GM12891 (cell line): ENCODE results near the gene VSIG10.
"Not testable (repeated sequence)": the region's sequence is repeated elsewhere in the genome, so short reads cannot be mapped to it uniquely, and the experiment has no call there.

Experiments
- DNase-seq: peaks from one replicate; pipeline ENCODE4 v3.0.0; 2011; ENCODE audit warnings: low spot score; ENCODE audit not compliant: insufficient read length
- FAIRE-seq: peaks from 2 replicates; lab custom pipeline; 2011; peaks lifted over from hg19 to GRCh38; lab: Jason Lieb, UNC
- PAX5 ChIP-seq: IDR thresholded peaks from 2 replicates; pipeline ENCODE4 v1.6.1; 2011; ENCODE audit warnings: low read length, moderate library complexity, mild to moderate bottlenecking; ENCODE audit not compliant: insufficient read depth, severe bottlenecking
- POLR2A ChIP-seq: IDR thresholded peaks from 2 replicates; pipeline ENCODE4 v1.6.1; 2011; ENCODE audit warnings: low read depth, low read length, control low read depth
- POLR2AphosphoS5 ChIP-seq: IDR thresholded peaks from 2 replicates; pipeline ENCODE4 v1.6.1; 2011; ENCODE audit warnings: low read depth, low read length, control low read depth
- POU2F2 ChIP-seq: IDR thresholded peaks from 2 replicates; pipeline ENCODE4 v1.6.1; 2011; ENCODE audit warnings: low read depth, mild to moderate bottlenecking, control low read depth, low read length, moderate library complexity
- SPI1 ChIP-seq: IDR thresholded peaks from 2 replicates; pipeline ENCODE4 v1.6.1; 2011; ENCODE audit warnings: low read depth, low read length, control low read depth
- TAF1 ChIP-seq: IDR thresholded peaks from 2 replicates; pipeline ENCODE4 v1.6.1; 2011; ENCODE audit warnings: low read depth, low read length, control low read depth

Gene VSIG10

GRCh38 chr12:118034429-118035189 lies 69.2 kb downstream of the VSIG10 start:
- peak; percentile 16 for FAIRE-seq
- no peak for DNase-seq
- TF ChIP-seq TAF1 (no peak), POLR2A (0 out of 2 replicates have a peak, but pooled peaks have one; percentile 13), POLR2AphosphoS5 (no peak)

- FAIRE-seq (no peak), DNase-seq (no peak)
- TF ChIP-seq SPI1 (no peak), POLR2A (0 out of 2 replicates have a peak, but pooled peaks have one; percentile 12)
Observed at GRCh38 chr12:118033902-118034301, 69.9 kb downstream of the VSIG10 start.

DNA sequence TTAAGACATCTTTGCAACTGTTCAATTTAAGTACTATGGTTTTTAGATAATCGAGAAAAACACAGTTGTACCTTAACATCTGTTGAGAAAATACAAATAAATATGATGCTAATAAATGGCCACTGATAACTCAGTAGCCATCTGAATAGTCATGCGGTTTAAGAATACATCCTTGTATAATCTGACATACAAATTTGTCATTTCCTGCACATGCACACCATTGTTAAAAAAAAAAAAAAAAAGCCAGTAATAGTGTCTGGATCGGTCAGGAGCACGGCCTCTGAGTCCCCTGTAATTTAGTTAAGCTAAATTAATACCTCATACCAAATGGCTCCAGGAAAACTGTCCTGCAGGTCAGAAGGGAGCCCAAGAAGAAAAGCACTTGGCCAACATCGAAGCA lies 70.5 kb downstream of the VSIG10 start:
- TF ChIP-seq SPI1 (no peak), PAX5 (no peak), POLR2A (no peak; the same call in 1 of the 2 replicates), TAF1 (no peak), POLR2AphosphoS5 (no peak), POU2F2 (no peak)
- FAIRE-seq: no peak
- DNase-seq: no peak

GRCh38 chr12:118032188-118032587 lies 71.6 kb downstream of the VSIG10 start:
- no peak for DNase-seq
- FAIRE-seq: peak; percentile 40

GRCh38 chr12:118029166-118029565 lies 74.6 kb downstream of the VSIG10 start:
- TF ChIP-seq POLR2A (no peak), TAF1 (no peak), POLR2AphosphoS5 (no peak; the same call in 1 of the 2 replicates), POU2F2 (no peak), SPI1 (no peak), PAX5 (no peak)
- FAIRE-seq: no peak

More at GRCh38 chr12:118032188-118032587, 71.6 kb downstream of the VSIG10 start:
- TF ChIP-seq TAF1: no peak
- no peak for TF ChIP-seq PAX5
- TF ChIP-seq POU2F2: no peak
- TF ChIP-seq POLR2AphosphoS5: no peak
- no peak for TF ChIP-seq SPI1
- no peak for TF ChIP-seq POLR2A

DNA sequence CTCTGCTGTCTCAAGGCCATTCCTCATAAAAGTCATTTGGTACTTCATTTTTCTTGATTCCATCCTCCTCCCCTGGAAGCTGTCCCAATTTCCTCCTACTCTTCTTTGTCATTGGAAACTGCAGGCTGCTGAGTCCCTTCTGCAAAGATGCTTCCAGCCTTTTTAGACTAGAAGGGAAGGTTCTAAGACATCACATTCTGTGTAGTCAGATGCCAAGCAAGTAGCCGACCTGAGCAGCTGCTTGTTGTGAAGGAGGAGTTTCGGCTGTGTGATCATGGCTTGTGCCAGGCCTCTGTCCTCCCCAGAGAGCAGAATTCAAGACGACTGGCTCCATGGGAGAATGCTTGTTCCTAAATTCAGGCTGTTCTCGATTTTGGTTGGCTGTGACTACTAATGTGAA lies 78.6 kb downstream of the VSIG10 start:
- TF ChIP-seq TAF1 (no peak), POLR2A (no peak), PAX5 (no peak), SPI1 (no peak), POLR2AphosphoS5 (no peak), POU2F2 (no peak)
- DNase-seq (no peak), FAIRE-seq (no peak)

More at GRCh38 chr12:118029166-118029565, 74.6 kb downstream of the VSIG10 start:
- no peak for DNase-seq

DNA sequence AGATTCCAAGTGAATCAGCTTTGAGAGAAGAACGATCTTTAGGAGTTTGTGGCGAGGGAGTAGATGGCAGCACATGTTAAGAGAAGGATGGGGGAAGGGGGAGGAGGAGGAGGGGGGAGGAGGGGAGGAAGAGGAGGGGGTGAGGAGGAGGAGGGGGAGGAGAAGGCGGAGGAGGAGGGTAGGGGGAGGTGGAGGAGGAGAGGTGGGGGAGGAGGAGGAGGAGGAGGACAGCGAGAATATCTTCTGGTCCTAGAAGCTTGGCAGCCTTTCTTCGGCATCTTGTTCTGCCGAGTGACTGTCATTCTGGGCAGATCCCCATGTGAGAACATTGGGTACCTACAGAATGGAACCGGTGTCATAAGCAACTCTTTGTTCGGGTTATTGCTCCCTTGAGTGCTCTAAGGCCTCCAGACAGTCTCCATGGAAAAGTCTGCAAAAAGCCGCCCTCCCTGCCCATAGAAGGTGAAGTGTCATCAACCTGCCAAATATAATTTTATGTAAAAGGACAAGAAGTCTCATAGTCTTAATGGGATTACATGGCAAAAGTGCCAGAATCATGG lies 80.4 kb downstream of the VSIG10 start:
- DNase-seq: no peak
- no peak for FAIRE-seq
- TF ChIP-seq TAF1 (no peak), POLR2AphosphoS5 (no peak), PAX5 (no peak)

DNA sequence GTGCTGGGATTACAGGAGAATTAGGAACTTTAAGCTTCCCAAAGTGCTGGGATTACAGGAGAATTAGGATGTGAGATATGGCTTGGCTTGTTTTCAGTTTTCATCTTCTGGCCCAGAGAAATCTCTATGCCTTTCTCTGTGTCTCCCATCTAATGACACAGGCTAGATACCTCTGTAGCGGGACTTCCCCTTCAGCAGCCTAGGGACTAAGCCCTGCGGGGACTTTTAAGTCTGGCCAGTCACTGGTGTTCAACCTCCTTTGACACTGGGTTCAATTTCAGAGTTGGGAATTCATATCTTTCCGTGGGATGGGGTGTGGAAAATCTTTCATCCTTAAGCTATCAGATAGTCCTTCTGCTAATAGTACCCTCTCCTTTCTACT lies 81.1 kb downstream of the VSIG10 start:
- no peak for FAIRE-seq
- DNase-seq: no peak
- TF ChIP-seq TAF1: no peak
- TF ChIP-seq POLR2AphosphoS5: no peak
- no peak for TF ChIP-seq PAX5
- TF ChIP-seq POU2F2: no peak
- no peak for TF ChIP-seq POLR2A
- no peak for TF ChIP-seq SPI1

DNA sequence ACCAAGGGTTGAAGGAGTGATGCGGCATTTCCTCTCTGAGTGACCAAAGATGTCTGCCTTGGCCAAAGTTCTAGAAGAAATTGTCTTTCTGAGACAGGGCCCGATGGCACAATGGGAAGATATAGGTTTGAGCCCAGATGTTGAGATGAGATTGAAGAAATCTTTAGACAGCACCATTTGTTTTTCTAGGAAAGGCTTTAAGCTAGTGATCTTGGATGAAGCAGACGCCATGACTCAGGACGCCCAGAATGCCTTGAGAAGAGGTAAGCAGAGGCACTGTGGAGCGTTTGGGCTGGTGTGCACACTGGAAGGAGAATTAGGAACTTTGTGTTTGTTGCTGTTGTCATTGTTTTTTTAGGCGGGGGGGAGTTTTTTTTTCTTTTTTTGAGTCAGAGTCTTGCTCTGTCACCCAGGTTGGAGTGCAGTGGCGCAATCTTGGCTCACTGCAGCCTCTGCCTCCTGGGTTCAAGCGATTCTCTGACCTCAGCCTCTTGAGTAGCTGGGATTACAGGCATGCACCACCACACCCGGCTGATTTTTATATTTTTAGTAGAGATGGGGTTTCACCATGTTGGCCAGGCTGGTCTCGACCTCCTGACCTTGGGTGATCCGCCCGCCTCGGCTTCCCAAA lies 81.6 kb downstream of the VSIG10 start:
- not testable (repeated sequence) for FAIRE-seq

GRCh38 chr12:118020036-118020435 lies 83.8 kb downstream of the VSIG10 start:
- FAIRE-seq: no peak

More for the DNA sequence above, 81.6 kb downstream of the VSIG10 start:
- DNase-seq: not testable (repeated sequence)

More at GRCh38 chr12:118020036-118020435, 83.8 kb downstream of the VSIG10 start:
- no peak for TF ChIP-seq POLR2A
- TF ChIP-seq POLR2AphosphoS5: no peak
- TF ChIP-seq POU2F2: no peak
- no peak for TF ChIP-seq SPI1
- no peak for TF ChIP-seq PAX5
- TF ChIP-seq TAF1: no peak
- DNase-seq: no peak
